GM23248 (cell line): ENCODE measurements around the gene KDELR1.

Source experiments
- EZH2 ChIP-seq: fragments of 200-600 bp; sonication (generic); IDR thresholded peaks from 2 replicates; pipeline ENCODE4 v1.6.1; 2018; ENCODE audit warnings: antibody characterized with exemption, mild to moderate bottlenecking; ENCODE audit not compliant: insufficient read depth, poor library complexity, severe bottlenecking
- EZH2phosphoT487 ChIP-seq: fragments of 200-600 bp; sonication (generic); IDR thresholded peaks from 2 replicates; pipeline ENCODE4 v1.6.1; 2018; ENCODE audit warnings: antibody characterized with exemption, moderate library complexity, mild to moderate bottlenecking, low read depth; ENCODE audit not compliant: insufficient read depth

DNA sequence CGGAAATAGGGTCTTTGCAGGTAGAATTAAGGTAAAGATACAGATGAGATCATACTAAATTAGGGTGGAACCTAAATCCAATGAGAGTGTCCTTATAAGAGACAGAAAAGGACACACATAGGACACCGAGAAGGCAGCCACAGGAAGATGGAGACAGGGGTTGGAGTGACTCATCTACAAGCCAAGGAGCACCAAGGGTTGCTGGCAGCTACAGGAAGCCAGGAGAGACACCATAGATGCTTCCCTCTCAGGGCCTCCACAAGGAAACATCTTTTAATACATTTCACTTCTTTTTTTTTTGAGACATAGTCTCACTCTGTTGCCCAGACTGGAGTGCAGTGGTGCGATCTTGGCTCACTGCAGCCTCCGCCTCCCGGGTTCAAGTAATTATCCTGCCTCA is 37.7 kb downstream of the KDELR1 start:
- no peak for TF ChIP-seq EZH2phosphoT487
- TF ChIP-seq EZH2: no peak
